HG03095 (cell line): ENCODE measurements around the gene KIRREL1.
"Not testable (repeated sequence)": the region's sequence is repeated elsewhere in the genome, so short reads cannot be mapped to it uniquely, and the experiment has no call there.

Source experiments
- ATAC-seq: cut with Tn5 transposase; IDR thresholded peaks from one replicate; pipeline ENCODE4 v1.9.1; 2021; ENCODE audit warnings: moderate library complexity; ENCODE audit not compliant: unreplicated experiment

Gene KIRREL1

GRCh38 chr1:158128531-158128930 is 135.1 kb downstream of the KIRREL1 start:
- not testable (repeated sequence) for ATAC-seq

- ATAC-seq, result no peak
Observed at GRCh38 chr1:158131217-158131616, 137.8 kb downstream of the KIRREL1 start.

- no peak for ATAC-seq
Observed at GRCh38 chr1:158140764-158141192, 147.3 kb downstream of the KIRREL1 start.

GRCh38 chr1:158145173-158145719 is 151.8 kb downstream of the KIRREL1 start:
- ATAC-seq, result no peak

- ATAC-seq, result no peak
Observed at GRCh38 chr1:158146165-158146564, 152.7 kb downstream of the KIRREL1 start.

- no peak for ATAC-seq
Observed at GRCh38 chr1:158146739-158147138, 153.3 kb downstream of the KIRREL1 start.

- no peak for ATAC-seq
Observed at GRCh38 chr1:158147401-158147800, 154.0 kb downstream of the KIRREL1 start.

GRCh38 chr1:158147869-158148268 is 154.4 kb downstream of the KIRREL1 start:
- no peak for ATAC-seq

GRCh38 chr1:158148468-158148867 is 155.0 kb downstream of the KIRREL1 start:
- ATAC-seq, result no peak

GRCh38 chr1:158149175-158149574 is 155.7 kb downstream of the KIRREL1 start:
- ATAC-seq, result no peak
